ENCODE data around the gene EXOC3L4. TPM values are rescaled to one million over a fixed set of nuclear protein-coding genes. Genes with fewer than 3 reads are reported as not detected.

Gene EXOC3L4
- total RNA-seq, 1 donor from 2014 or later, result not detected

DNA sequence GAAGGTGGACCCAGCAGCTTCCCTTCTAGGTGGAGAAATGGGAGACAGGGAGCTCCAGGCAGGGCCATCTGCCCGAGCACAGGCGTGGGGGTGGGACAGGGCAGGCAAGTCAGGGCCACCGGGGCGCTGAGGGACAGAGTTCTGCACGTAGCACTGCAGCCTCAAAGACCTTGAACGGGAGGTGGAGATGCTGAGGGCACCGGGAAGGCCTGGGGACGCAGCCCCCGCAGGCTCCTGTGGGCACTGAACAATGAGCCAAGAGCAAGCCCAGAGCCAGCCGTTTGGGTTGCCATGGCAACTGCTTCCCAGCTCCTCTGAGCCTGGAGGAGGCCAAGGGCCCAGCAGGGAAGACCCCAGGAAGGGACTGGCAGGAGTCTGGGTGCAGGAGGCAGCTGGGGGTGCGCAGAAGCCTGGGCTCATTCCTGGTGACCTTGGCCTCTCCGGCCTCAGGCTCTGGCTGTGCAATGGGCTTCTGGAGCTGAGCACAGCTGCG is 7.1 kb upstream of the EXOC3L4 start:
- Mint-ChIP-seq H3K9me3 (no peaks in the 10 kb centered on the region), H3K4me3 (no peak overlapping the region), H3K36me3 (ENCODE audit: low read depth) (no peaks in the 10 kb centered on the region), H3K4me1 (peaks cover 8% of the 10 kb centered on the region), H3K27me3 (peaks cover 14% of the 10 kb centered on the region), H3K27ac (no peak overlapping the region)
- no peak for DNase-seq
- ATAC-seq (ENCODE audit: low read depth), result no peak
- intact Hi-C loops (cut with micrococcal nuclease), result no loop called here
- POLR2A ChIA-PET, result interaction anchor here (0.8 kb wide), 1 partner anchor 10 kb away, joined by 3 read pairs; no protein-coding TSS in a partner anchor
- CTCF ChIA-PET, result interaction anchor here (0.8 to 1.9 kb wide), 3 partner anchors 17 to 393 kb away, joined by 3 to 7 read pairs (median 3); no protein-coding TSS in a partner anchor
- TF ChIP-seq, protein P1, sequence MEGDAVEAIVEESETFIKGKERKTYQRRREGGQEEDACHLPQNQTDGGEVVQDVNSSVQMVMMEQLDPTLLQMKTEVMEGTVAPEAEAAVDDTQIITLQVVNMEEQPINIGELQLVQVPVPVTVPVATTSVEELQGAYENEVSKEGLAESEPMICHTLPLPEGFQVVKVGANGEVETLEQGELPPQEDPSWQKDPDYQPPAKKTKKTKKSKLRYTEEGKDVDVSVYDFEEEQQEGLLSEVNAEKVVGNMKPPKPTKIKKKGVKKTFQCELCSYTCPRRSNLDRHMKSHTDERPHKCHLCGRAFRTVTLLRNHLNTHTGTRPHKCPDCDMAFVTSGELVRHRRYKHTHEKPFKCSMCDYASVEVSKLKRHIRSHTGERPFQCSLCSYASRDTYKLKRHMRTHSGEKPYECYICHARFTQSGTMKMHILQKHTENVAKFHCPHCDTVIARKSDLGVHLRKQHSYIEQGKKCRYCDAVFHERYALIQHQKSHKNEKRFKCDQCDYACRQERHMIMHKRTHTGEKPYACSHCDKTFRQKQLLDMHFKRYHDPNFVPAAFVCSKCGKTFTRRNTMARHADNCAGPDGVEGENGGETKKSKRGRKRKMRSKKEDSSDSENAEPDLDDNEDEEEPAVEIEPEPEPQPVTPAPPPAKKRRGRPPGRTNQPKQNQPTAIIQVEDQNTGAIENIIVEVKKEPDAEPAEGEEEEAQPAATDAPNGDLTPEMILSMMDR (IDR thresholded peaks at IDR 0.05), result no peak

DNA sequence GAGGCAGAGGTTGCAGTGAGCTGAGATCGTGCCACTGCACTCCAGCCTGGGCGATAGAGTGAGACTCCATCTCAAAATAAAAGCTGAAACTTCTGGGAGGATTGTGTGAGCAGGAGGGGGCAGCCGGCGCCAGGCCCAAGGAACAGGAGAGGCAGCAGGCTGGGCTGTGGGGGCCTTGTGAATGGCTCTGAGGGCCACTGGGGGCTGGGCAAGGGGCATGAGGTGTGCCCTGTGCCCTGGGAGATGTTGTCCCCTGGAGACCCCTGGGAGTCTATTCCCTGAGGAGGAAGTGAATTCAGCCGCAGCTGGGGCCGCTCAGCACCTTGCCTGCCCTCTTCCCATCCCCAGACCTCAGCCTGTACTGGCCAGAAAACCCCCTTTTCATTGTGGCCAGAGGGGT is 5.6 kb upstream of the EXOC3L4 start:
- Mint-ChIP-seq H3K9me3 (no peaks in the 10 kb centered on the region), H3K4me1 (peaks cover 8% of the 10 kb centered on the region), H3K36me3 (ENCODE audit: low read depth) (no peaks in the 10 kb centered on the region), H3K4me3 (no peak overlapping the region), H3K27ac (no peak overlapping the region), H3K27me3 (peaks cover 14% of the 10 kb centered on the region)
- DNase-seq (no peak), ATAC-seq (ENCODE audit: low read depth) (no peak)
- ChIA-PET POLR2A (no interaction called here), CTCF (no interaction called here)
- intact Hi-C loops (cut with micrococcal nuclease), result no loop called here
- TF ChIP-seq, protein P1 (IDR thresholded peaks at IDR 0.05), result no peak

DNA sequence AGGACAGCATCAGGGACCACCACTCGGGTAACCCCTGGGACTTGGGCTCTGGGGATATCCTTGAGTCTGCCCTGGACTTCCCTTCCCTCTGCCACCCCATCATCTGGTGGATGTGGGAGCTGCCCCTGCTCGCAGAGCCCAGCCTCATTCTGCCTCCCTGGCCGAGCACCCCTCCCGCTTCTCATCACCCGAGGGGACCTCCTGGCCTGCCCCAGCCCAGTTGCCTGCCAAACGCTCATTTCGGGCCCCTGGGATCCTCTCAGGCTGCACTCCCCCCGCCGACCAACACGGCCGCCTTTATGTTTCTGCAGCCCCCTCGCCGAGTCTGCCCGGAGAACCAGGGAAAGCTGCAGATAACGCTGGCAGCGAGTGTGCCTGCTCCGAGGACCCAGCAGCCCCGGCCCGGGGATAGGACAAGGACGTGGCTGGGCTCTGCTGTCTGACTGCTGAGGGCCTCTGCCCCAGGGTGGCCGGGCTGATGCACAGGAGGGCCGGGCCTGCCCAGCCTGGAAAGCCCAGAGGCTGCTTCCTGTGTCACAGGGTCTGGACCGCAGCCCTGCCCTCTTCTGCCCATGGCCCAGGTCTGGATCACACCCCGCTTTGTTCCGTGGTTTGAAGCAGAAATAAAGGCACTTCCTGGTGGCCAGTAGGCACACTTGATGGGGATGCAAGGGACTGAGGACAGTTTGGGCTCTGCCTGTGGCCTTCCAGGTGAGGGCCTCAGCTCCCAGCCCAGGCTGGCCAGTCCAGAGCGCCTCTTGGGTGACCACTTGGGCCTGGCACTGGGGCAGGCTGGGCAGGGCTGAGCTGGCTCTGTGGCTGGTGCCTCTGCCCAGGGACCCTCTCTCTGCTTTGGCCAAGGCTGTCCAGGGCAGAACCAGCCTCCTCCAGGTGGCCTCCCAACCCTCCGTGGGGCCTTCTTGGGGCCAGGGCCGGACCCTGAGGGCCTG is 4.9 kb upstream of the EXOC3L4 start:
- Mint-ChIP-seq H3K27me3 (peaks cover 11% of the 10 kb centered on the region), H3K9me3 (no peaks in the 10 kb centered on the region), H3K27ac (no peak overlapping the region), H3K4me1 (peaks cover 8% of the 10 kb centered on the region), H3K36me3 (ENCODE audit: low read depth) (no peaks in the 10 kb centered on the region), H3K4me3 (no peak overlapping the region)
- ChIA-PET CTCF (no interaction called here), POLR2A (no interaction called here)
- DNase-seq, result no peak
- intact Hi-C loops (cut with micrococcal nuclease), result loop anchor here (2.0 kb wide), 1 partner anchor 15 kb away; no protein-coding TSS in a partner anchor
- TF ChIP-seq, protein P1 (IDR thresholded peaks at IDR 0.05), result no peak
- no peak for ATAC-seq (ENCODE audit: low read depth)

DNA sequence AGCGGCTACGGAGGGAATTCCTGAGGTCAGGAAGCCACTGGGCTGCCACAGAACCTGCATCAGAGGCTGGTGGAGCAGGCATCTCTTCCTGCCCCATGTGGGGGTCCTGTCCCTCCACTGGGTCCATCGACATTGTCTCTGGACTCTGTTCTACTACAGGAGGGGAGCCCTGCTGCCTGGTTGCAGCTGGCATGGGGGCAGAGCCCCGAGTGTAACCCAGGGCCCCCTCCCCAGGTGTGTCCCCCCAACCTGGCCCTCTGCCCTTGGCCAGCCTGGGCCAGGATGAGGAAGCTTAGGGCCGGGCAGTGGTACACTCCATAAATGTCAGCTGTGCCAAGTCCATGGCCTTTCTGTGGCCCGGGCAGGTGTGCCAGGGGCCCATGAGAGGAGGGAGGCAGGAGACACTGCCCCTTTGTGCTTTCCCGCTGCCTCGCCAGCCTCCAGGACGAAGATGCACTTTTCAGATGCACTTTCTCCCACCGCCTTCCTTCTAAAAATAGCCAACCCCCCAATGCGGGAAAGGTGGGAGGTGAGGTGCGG is 4.0 kb upstream of the EXOC3L4 start:
- ATAC-seq (ENCODE audit: low read depth) (no peak), DNase-seq (no peak)
- H3K27ac Mint-ChIP-seq, result no peak overlapping the region
- intact Hi-C loops (cut with micrococcal nuclease), result loop anchor here (1.0 to 2.0 kb wide), 3 partner anchors 12 to 396 kb away; no protein-coding TSS in a partner anchor
- H3K36me3 Mint-ChIP-seq (ENCODE audit: low read depth), result no peaks in the 10 kb centered on the region
- POLR2A ChIA-PET, result no interaction called here
- TF ChIP-seq, protein P1 (IDR thresholded peaks at IDR 0.05), result no peak
- CTCF ChIA-PET, result interaction anchor here (1.2 kb wide), 2 partner anchors 34 to 396 kb away, joined by 3 read pairs; no protein-coding TSS in a partner anchor
- peaks cover 8% of the 10 kb centered on the region for H3K4me1 Mint-ChIP-seq
- peaks cover 9% of the 10 kb centered on the region for H3K27me3 Mint-ChIP-seq
- peak overlapping the region; percentile 72 for H3K4me3 Mint-ChIP-seq
- H3K9me3 Mint-ChIP-seq, result no peaks in the 10 kb centered on the region
